Heart left ventricle (tissue), 13 donors: ENCODE data around the gene FBLN2.

ENCODE experiments used
- CTCF ChIP-seq, 12 donors: fragments of 200-600 bp; sonication (generic) in 4 of 12; IDR thresholded peaks; one replicate each; pipeline versions ENCODE4 v1.5.0 to v1.8.0; 2018 to 2022; ENCODE audit warnings: antibody characterized with exemption in 12 of 12, mild to moderate bottlenecking in 5 of 12
- POLR2A ChIP-seq, 2 donors: fragments of 450-650 bp; IDR thresholded peaks; one replicate each; pipeline ENCODE4 v1.6.1; 2017; ENCODE audit warnings: antibody characterized with exemption in 2 of 2, mild to moderate bottlenecking in 2 of 2, moderate library complexity in 2 of 2
- donor health status: ischemic (EF 13 %, LVEDD 7.1; RV severe dilation, severe dysfunction).
- donor health status: DM: no; HTN: yes; CAD: no.
- donor health status: DM: no; HTN: no; CAD: no.
- donor health status: ischemic (EF 25% LVEDD 6.9; RV normal size, moderate dysfunction).
- donor health status: ischemic (EF 25% LVEDD 5.7; RV mildly dilated, moderate dysfunction).
- donor health status: ischemic (EF 35%, LVEDD 5.7; RV mildly dilated, moderate dysfunction).
- donor health status: nonischemic (EF 11% LVEDD 7.7; RV severe dilation, severe dysfunction).
- donor health status: DM: yes; HTN: yes; CAD: no.
- donor health status: PGD.
- donor health status: ischemic (EF 29% LVEDD 5.4; RV normal size, mild dysfunction).
- donor health status: nonischemic (EF 23%, LVEDD 6.1; RV moderate dilation, normal function).

GRCh38 chr3:13535526-13535875, 13.4 kb upstream of the FBLN2 start:
- no peak for TF ChIP-seq CTCF (IDR thresholded peaks at IDR 0.05)
- TF ChIP-seq POLR2A (IDR thresholded peaks at IDR 0.05) = no peak
